Germinal center (tissue), 1 donor: ENCODE results near the gene DAZAP2.
"Not testable (repeated sequence)": the region's sequence is repeated elsewhere in the genome, so short reads cannot be mapped to it uniquely, and the experiment has no call there.

ENCODE experiments used
- DNase-seq: peaks from one replicate; pipeline ENCODE4 v3.0.0; 2012; ENCODE audit warnings: mixed read lengths, low spot score

DAZAP2 gene

DNA sequence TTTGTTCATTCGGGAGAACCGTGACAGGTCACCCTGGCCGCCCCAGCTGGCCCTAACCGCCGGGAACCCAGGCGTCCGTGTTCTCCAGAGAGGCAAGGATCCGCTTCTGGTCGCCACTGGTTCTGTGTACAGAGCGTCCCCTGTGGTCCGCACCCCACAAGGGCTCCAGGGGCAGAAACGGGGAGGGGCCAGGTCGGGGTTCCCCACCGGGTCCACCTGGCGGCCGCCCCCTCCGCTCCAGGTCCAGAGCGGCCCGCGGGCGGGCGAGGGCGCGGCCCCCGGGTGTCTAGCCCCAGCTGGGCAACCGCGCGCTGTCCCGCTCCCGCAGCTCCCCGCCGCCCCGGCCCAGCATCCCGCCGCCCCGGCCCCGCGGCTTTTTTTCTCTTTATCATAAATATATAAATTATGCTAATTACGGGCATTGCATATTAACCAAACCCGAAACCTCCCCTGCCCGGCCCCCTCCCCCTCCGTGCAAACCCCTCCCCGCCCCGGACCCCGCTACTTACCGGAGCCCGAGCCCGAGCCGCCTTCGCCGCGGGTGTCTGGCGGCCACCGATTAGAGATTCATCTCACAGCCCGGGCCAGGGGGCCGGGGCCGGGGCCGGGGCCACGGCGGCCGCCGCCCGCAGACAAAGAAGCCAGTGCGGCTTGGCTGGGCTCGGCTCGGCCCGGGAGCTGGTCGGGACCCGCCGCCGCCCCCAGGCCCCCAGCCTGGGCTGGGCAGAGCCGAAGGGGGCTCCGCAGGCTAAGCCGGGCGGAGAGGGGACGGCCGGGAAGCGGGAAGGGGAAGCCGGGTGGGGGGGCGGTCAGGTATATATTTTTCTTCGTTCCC lies 21.3 kb upstream of the DAZAP2 start:
- peak; percentile 80 for DNase-seq

DNA sequence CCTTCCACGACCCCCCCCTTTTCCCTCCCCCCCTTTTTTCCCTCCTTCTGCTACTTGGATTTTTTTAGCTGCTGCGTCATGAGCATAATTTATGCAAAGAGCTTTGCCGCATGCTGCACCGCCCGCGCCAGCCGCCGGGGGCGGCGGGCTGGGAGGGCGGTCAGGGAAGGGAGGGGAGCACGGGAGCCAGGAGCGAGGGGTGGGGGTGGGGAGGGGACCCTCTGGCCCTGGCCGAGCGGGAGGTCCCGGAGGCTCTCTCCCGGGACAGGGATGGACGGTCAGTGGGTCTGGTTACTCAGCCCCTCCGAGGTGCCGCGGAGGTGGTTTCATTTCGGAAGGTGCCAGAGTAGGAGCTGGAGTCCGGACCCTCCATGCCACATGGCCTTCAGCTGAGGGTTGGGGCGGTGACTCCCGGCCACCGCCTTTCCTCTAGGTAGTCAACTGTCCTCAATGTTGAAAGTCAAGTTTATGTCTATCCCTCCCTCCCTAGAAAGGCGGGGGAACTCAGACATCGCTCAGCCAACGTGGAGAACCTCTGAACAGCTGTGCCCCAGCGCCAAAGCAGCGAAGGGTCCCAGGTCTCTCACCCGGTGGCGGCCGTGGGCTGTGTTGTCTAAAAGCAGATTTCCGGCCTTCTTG lies 20.5 kb upstream of the DAZAP2 start, which contains the start of gene POU6F1:
Gene POU6F1, minus strand, starts transcription at position 95 of the 639 bp plus-strand sequence. CDS start 11,226 bp downstream, outside the sequence.
- DNase-seq = peak; percentile 91

DNA sequence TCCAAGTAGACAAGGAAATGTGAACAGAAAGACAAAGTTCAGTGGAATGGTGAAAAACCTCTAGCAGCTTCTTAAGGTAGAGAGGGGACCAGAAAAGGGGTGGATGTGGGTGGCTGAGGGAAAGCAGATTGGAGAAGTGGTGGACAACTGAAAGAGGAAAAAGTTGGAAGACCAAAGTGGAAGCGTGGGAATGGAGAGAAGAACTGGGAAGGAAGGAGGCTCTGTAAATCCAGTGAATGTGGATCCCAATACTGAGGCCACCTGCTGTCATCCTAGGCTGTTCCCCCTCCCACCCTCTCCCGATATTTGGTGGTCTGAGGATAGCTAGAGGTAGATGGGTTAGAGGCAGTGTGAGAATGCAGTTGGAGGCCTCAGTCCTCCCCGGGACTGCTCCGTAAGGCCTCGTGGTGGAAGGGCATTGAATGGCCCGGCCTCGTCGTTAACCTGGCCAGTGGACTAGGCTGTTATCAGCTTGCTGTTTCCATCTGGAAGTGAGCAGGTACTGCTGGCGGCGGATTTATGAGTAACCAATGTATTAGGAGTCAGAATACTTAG lies 19.9 kb upstream of the DAZAP2 start:
- no peak for DNase-seq

DNA sequence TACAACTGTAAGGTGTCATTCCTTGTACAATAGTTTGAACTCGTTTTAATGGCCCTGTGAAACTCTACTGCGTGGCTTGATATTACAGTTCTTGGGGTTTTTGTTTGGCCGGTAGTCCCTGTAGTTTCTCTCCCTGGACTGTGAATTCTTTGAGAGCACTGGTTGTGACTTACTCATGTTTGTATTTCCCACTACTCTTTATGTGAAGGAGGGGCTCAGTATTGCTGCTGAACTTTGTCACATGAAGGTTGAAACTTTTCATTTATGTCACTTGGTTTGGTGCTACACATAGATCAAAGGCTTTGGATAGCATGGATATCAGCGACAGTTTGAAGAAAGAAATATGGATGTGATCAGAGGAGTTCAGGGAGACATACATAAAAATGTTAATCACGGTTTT lies 19.3 kb upstream of the DAZAP2 start:
- DNase-seq = no peak

DNA sequence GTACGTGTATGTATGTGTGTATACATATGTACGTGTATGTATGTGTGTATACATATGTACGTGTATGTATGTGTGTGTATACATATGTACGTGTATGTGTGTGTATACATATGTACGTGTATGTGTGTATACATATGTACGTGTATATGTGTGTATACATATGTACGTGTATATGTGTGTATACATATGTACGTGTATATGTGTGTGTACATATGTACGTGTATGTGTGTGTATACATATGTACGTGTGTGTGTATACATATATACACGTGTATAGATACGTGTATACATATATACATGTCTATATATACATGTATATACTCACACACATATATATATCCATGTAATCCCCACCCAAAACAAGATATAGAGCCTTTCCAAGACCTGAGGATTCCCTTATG lies 18.8 kb upstream of the DAZAP2 start:
- DNase-seq = not testable (repeated sequence)

DNA sequence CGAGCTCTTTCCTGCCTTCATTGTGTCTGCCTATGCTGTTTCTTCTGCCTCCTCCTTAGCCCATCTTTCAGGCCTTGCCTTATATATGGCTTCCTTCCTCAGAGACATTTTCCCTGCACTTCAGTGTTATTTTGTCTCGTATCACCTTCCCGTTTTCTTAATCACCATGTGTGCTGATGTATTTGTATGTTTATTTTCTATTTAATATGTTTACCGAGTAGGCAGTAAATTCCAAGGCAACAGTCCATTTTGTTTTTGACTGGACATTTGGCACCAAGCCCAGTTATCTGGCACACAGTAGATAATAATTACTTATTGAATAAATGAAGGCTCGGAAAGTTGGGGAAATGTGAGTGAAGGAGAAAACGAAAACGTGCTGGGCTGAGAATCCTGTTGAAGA lies 16.2 kb upstream of the DAZAP2 start:
- no peak for DNase-seq

DNA sequence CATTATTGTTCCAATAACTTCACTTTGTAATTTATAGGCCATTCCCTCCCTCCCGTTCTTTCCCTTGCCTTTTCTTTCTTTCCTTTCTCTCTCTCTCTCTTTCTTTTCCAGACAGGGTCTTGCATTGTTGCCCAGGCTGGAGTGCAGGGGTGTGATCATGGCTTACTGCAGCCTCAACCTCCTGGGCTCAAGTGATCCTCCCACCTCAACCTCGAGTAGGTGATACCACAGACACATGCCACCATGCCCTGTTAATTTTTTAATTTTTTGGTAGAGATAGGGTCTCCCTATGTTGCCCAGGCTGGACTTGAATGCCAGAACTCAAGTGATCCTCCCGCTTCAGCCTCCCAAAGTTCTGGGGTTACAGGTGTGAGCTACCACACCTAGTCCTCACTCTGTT lies 14.0 kb upstream of the DAZAP2 start:
- no peak for DNase-seq

DNA sequence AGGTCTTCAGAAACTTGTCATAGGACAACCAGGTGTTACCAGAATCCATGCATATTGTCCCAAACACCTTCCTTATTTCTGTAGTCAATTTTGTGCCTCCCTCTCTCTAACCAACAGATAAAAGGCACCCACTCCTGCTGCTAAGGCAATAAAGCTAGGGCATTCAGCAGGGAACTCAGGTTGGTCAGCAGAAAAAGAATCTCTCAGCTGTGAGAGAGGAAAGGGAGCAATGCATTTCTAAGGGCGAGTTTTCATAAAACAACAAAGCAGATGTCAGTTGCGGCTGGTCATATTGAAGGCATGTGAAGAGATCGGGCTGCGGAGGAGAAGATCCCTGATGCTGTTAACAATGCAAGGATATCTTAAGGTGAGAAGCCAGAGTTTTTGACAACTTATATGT lies 13.4 kb upstream of the DAZAP2 start:
- DNase-seq = no peak

DNA sequence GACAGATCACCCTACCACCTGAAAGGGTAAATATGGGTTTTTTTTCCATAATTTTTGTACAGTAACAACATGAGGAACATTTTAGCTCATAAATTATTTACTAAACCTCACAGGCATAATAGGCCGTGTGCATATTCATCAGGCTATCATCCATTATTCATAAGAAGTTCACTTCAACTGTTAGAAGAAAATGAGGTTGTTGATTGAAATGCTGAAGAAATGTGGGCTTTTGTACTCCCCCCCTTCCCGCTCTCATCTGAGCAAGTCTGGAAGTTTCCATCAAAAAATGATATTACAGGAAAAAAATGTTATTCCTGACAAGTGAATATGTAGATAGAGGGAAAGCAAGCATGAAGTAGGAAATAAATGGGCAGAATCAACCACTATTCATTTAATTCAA lies 12.9 kb upstream of the DAZAP2 start:
- no peak for DNase-seq

DNA sequence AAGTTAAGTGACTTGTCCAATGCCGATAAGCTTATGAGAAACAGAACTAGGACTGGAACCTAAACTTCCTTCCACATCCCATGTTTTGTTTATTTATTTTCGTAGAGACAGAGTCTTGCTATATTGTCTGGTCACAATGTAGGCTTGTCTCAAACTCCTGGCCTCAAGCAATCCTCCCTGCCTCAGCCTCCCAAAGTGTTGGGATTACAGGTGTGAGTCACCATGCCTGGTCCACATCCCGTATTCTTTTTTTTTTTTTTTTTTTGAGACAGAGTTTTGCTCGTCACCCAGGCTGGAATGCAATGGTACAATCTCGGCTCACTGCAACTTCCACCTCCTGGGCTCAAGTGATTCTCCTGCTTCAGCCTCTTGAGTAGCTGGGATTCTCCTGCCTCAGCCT lies 11.5 kb upstream of the DAZAP2 start:
- not testable (repeated sequence) for DNase-seq

DNA sequence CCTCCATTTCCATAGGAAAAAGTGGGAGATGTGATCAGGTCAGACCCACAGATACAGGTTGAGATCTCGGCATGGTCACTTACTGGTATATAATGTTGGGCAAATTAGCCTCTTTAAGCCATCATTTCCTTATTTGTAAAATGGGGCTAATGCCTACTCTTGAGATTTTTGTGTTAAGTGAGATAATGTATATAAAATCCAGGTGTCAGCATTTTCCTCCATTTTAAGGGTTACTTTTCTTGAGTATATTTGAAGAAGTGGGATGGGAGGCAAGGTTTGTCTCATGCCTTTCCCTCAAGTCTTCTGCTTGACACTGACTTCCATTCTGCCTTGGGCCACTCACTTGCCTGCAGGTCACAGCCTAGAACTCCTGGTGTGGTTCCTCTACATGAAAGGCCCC lies 10.7 kb upstream of the DAZAP2 start:
- DNase-seq = no peak

DNA sequence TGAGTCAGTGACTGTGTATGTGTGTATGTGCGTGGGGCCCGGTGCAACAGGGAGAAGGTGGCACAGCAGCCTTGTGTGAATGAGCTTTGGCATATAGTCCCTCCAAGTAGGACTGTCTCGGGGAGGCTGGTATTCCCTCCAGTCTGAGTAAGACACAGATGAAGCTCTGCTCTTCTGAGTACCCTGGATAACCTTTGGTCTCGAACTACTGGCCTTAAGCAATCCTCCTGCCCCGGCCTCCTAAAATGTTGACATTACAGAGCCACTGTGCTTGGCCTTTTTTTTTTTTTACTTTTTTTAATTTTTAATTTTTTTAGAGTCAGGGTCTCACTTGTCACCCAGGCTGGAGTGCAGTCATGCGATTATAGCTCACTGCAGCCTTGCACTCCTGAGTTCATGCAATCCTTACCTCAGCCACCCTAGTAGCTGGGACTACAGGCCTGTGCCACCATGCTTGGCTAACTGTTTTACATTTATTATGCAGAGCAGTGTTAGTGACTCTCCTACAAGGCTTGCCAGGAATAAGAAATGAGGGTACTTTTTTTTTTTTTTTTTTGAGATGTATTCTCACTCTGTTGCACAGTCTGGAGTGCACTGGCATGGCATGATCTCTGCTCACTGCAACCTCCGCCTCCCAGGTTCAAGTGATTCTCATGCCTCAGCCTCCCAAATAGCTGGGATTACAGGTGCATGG lies 9.4 kb upstream of the DAZAP2 start:
- no peak for DNase-seq

DNA sequence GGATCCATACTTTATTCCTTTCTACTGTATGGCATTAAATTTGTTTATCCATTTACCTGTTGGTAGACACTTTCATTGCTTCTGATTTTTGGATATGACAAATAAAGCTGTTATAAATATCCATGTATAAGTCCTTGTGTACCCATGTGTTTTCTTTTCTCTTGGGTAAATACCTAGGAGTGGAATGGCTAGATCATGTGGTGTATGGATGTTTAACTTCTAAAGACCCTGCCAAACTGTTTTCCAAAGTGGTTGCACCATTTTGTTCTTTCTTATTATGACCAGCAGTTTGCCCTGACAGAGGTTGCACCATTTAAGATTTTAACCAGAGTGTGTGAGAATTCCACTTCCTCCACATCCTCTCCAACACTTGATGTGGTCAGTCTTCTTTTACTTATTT lies 6.0 kb upstream of the DAZAP2 start:
- no peak for DNase-seq

DNA sequence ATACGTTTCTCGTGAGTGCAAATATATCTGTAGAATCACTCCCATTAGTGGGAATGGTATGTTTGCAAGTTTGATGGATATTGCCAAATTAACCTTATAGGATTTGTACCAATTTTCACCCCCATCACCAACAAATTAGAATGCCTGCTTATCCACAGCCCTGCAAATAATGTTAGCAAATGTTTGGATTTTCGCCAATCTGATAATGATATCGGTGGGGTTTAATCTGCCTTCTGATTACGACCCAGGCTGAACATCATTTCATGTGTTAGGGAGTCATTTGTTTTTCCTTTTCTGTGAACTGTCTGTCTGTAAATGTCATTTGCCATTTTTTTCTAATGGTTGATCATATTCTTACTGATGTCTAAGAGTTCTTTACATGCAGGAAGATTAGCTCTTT lies 4.1 kb upstream of the DAZAP2 start:
- DNase-seq = no peak

DNA sequence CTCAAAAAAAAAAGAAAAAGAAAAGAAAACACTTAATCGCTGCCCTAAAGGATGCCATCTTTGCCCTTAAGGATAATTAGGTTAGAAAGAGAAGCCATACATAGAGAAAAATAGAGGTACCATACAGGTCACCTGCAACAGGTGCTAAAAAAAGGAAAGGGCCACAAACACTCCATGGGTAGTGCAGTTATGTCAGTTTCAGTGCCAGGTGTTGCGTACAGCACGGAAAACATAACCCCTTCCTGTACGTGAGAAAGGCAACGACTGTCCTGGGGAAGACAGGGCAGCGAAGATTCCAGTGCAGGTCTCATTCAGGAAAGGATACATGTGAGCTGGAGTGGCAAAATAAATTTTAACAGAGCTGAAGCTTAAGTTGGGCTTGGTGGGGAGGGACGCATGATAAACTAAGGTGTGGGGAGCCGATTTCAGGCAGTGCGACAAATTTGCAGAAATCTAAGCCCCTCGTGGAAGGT lies 553 bp upstream of the DAZAP2 start:
- peak; percentile 31 for DNase-seq

DNA sequence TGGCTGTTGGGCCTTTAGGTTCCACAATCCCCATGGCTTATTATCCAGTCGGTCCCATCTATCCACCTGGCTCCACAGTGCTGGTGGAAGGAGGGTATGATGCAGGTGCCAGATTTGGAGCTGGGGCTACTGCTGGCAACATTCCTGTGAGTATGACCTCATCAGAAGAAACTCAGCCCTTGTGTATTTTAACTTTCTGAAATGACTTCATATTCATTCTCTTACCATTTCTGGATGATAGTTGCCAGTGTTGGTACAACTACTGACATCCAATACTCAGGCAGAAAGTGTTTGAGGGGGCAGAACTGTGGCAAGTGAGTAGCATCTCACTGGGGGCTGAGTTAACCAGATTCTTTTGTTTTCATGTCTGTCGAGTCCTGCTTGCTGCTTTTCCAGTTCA lies 2.3 kb downstream of the DAZAP2 start:
- no peak for DNase-seq

DNA sequence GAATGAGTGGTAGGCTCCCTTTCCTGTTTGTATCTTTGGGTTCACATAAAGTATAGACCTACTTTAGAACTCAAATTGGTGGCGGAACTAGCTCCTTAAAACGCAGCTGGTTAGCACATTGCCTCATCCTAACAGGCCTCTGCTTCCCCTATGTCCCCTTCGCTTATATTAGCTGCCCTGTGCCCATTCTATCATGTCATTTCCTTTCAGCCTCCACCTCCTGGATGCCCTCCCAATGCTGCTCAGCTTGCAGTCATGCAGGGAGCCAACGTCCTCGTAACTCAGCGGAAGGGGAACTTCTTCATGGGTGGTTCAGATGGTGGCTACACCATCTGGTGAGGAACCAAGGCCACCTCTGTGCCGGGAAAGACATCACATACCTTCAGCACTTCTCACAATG lies 3.5 kb downstream of the DAZAP2 start:
- no peak for DNase-seq

DNA sequence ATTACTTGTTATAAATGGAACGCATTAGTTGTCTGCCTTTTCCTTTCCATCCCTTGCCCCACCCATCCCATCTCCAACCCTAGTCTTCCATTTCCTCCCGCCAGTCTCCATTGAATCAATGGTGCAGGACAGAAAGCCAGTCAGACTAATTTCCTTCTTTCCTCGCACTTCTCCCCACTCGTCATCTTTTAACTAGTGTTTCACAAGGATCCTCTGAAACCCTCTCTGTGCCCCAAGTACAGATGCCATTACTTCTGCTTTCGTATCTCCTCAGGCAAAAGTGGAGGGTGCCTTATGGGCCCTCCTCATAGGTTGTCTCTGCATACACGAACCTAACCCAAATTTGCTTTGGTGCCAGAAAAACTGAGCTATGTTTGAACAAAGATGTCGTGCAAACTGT lies 4.2 kb downstream of the DAZAP2 start:
- no peak for DNase-seq

DNA sequence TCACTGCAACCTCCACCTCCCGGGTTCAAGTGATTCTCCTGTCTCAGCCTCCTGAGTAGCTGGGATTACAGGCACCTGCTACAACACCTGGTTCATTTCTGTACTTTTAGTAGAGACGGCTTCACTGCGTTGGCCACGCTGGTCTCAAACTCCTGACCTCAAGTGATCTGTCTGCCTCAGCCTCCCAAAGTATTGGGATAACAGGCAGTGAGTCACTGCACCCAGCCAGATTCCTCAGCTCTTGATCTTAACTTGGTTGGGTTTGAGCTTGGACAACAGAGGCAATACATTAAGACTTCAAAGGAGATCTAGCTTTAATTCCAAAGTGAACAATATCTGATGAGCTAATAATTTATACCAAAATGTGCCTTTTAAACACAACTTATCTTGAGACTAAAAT lies 5.6 kb downstream of the DAZAP2 start:
- no peak for DNase-seq

DNA sequence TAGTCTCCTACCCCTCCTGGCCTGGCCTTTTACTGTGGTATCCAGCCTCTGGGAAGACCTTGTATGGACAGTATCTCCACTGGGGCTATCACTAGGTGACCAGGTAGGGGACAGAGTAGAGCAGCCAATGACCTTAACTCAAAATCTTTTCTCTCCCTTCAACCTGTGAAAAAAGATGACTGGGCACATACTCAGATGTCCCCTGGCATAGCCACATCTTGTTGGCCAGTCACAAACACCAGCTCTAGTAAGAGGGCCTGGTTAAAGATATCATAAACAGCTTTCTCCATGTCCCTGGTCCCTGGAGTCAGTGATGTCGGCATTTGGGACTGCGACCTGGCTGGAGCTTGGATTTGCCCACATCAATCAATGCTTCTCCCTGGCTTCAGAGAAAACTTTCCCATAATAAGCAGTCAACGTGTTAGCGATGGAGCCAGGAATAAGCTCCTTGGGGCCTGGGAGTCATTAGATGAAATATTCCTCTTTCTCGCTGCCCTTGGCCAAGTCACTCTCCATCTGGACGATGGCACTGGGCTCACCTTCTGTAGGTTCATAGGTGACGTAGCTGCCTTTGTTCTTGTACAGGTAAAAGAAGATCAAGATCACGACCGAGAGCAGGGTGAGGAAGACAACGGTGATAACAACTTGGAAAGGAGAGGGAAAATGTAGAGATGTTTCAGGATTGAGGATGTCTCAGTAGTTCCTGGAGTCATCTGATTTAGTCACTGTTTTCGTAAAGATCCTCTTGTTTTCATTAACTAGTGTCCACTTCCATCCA lies 7.0 kb downstream of the DAZAP2 start:
- DNase-seq = no peak

DNA sequence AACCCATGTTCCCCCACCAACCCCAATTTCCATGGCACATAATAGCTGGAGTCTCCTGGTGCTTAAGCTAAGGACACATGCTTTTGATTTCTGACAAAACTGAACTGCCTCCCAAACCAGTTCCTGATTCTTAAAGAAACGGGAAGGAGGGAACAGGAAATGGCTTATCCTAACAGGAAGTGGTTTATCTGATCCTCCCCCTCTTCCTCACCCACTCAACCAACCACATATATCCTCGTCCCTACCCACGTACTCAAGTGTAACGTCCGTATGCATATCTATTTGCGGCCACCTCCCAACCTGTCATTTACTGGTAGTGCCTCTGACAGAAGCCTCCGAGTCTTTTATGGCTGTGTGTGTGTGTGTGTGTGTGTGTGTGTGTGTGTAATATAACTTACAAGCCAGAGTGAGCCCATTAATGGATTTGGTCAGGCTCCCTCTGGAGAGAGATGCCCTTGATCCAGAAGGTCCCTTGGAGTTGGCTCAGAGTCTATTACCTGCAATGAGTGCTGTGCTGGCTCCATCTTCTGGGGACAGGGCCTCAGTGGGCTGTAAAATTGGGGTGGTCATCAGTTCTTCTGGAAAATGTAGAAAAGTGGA lies 7.7 kb downstream of the DAZAP2 start:
- DNase-seq = no peak
